AG04449 (cell line): ENCODE data around the gene TMED7.

Source experiments
- CTCF ChIA-PET: fragments of 350-600 bp; formaldehyde crosslinking; extraction: SDS; loops from one replicate; lab custom pipeline; 2021; ENCODE audit warnings: antibody characterized with exemption; lab: Yijun Ruan, JAX
- POLR2A ChIA-PET: fragments of 400-600, 350-600 bp; formaldehyde crosslinking; extraction: SDS; loops from one replicate; lab custom pipeline; 2020; ENCODE audit warnings: antibody characterized with exemption, inconsistent platforms; lab: Yijun Ruan, JAX
- DNase-seq: peaks from one replicate; pipeline ENCODE4 v3.0.0-alpha.2; 2010; ENCODE audit warnings: low read depth, low spot score
- H3K4me3 ChIP-seq: 2 replicates; pipeline ENCODE4 v1.5.1; 2011; ENCODE audit warnings: low read depth, mild to moderate bottlenecking, control low read depth, low read length
- TF ChIP-seq, protein P1 (sequence below): IDR thresholded peaks from one replicate; pipeline ENCODE4 v1.5.1; 2011; ENCODE audit warnings: mild to moderate bottlenecking, moderate library complexity, low read length, control low read depth, inconsistent platforms; ENCODE audit not compliant: insufficient read depth; ENCODE audit errors: missing control alignments

The TMED7 gene

DNA sequence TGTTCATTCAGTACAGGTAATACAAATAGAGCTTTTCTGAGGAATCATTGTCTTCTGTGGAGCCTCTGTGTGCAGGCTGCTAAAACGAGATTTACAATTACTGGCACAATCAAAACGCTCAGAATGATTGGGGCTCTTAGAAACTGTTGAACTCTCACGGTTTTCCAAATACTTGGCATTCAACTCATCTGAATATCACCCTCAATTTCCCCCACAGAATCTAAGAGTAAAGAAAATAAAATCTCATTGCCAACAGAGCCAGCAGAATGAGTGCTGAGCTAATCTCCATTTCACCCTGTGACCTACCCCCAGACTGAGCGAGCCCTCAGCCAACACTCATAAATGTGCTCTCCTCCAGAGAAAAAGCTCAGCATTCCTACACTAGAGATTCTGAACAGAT is 35.3 kb upstream of the TMED7 start:
- POLR2A ChIA-PET, result no interaction called here
- TF ChIP-seq, protein P1, sequence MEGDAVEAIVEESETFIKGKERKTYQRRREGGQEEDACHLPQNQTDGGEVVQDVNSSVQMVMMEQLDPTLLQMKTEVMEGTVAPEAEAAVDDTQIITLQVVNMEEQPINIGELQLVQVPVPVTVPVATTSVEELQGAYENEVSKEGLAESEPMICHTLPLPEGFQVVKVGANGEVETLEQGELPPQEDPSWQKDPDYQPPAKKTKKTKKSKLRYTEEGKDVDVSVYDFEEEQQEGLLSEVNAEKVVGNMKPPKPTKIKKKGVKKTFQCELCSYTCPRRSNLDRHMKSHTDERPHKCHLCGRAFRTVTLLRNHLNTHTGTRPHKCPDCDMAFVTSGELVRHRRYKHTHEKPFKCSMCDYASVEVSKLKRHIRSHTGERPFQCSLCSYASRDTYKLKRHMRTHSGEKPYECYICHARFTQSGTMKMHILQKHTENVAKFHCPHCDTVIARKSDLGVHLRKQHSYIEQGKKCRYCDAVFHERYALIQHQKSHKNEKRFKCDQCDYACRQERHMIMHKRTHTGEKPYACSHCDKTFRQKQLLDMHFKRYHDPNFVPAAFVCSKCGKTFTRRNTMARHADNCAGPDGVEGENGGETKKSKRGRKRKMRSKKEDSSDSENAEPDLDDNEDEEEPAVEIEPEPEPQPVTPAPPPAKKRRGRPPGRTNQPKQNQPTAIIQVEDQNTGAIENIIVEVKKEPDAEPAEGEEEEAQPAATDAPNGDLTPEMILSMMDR, result no peak
- no peak for DNase-seq
- no peak overlapping the region for H3K4me3 ChIP-seq
- CTCF ChIA-PET, result interaction anchor here (0.6 to 1.4 kb wide), 4 partner anchors 10 to 408 kb away, joined by 3 to 4 read pairs (median 3); no protein-coding TSS in a partner anchor

DNA sequence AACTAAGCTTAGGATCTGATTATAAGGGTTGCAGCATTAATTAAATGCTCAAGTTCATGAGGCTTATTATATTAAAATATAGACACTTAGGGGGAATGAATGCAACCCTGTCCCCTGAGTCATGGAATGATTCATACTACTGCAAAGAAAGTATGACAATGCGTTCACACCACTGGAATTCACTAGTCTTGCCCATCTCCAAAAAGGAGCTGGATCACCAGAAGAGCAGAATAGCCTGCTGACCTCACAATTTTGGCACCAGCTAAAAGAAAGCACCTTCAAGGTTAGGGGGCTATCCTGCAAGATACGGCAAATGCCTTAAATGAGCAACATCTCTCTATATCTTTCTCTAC is 32.0 kb upstream of the TMED7 start:
- ChIA-PET CTCF (interaction anchor here (0.9 to 1.4 kb wide), 2 partner anchors 8 to 15 kb away, joined by 3 read pairs; no protein-coding TSS in a partner anchor), POLR2A (interaction anchor here (0.7 kb wide), 1 partner anchor 21 kb away, joined by 3 read pairs; no protein-coding TSS in a partner anchor)
- H3K4me3 ChIP-seq, result no peak overlapping the region
- DNase-seq, result peak; percentile 38
- TF ChIP-seq, protein P1, result no peak

DNA sequence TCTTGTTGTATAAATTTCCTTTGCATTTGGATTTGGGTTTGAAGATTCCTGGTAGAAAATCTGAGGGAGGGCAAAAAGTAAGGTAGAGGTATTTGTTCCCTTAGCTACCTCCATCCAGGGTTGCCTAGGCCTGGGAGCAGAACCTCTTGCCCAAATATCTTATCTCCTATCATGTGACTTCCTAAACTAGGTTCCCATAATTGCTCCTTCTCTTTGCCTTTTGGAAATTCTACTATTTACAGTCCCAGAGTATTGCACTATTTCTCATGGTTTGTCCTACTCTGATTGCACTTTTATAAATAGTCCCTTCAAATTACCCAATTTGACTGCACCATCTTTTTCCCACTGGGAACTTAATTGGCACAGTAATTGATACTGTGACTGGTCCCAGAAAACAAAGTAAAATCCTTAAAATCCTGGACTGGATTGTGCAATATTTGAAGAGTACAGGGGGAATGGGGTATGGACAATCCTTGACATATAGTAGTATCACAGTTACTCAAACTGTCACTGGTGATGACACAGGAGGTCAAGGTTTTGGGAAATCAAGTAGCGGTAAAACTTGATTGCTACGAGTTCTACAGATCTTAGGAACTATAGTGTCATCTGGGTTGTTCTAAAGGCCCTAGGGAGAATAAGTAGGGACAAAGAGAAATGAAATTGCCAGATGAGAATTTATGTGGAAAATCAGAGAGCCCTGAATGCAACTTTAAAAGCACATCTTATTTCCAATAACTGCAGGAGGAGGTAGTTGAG is 31.5 kb upstream of the TMED7 start:
- no peak overlapping the region for H3K4me3 ChIP-seq
- ChIA-PET POLR2A (interaction anchor here (0.7 kb wide), 1 partner anchor 20 kb away, joined by 3 read pairs; no protein-coding TSS in a partner anchor), CTCF (interaction anchor here (0.9 to 1.4 kb wide), 3 partner anchors 8 to 22 kb away, joined by 3 to 5 read pairs (median 3); no protein-coding TSS in a partner anchor)
- TF ChIP-seq, protein P1, result no peak
- no peak for DNase-seq

DNA sequence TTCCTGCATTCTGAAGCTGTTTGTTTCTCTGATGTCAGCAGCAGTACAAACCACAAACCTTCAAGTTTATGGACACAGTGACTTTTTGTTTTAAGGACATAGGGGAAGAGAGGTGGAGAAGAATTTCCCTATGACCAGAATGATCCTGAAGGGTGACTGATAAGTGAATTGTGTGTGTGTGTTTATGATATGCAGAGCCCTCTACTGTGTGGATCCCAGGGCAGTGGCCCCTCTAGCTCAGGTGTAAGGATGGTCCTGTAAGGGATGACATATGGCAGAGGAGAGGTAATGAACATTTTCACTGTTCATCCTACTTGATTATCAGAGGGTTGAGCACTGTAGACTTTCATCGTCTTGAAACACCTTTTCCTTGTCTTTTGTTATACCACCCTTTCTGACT is 30.6 kb upstream of the TMED7 start:
- ChIA-PET POLR2A (no interaction called here), CTCF (interaction anchor here (0.5 to 1.4 kb wide), 2 partner anchors 21 to 176 kb away, joined by 3 to 5 read pairs; no protein-coding TSS in a partner anchor)

DNA sequence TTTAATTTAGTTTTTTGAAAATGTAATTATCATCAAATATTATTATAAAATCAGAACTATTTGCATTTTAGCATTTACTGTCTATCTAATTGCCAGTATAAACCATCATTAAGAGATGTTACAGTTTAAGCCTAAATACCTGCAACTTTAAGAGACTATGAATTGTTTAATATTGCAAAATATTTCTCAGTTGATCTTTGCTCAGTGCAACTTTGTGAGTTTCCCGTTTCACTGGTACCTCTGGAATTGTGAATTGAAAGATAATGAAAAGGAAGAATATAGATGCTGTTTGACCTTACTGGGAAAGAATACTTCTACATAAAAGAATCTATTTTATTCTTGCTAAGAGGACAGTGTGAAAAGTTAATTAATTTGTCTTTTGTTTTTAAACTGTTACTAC is 30.2 kb upstream of the TMED7 start:
- no peak overlapping the region for H3K4me3 ChIP-seq
- POLR2A ChIA-PET, result no interaction called here
- no peak for DNase-seq
- CTCF ChIA-PET, result interaction anchor here (0.5 to 1.4 kb wide), 2 partner anchors 21 to 176 kb away, joined by 3 to 5 read pairs; no protein-coding TSS in a partner anchor
- TF ChIP-seq, protein P1, result no peak

More for the DNA sequence above, 30.6 kb upstream of the TMED7 start:
- TF ChIP-seq, protein P1, result no peak
- H3K4me3 ChIP-seq, result no peak overlapping the region
- DNase-seq, result no peak

DNA sequence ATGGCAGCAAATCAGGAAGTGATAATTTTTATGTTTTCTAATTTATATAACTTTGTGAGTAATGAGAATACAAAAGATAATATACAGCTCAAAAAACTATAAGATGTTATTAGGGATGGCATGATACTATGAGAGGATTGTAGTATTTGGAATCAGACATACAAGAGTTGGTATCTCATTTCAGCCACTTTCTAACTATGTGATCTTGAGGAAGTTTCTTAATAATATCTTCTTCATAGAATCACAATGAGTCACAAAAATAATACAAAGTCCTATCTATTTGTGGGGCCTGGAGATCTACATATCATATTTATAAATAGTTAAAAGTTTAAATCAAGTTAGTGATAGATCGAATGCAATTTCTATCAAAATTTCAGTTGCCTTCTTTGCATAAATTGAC is 23.7 kb upstream of the TMED7 start:
- DNase-seq, result no peak
- H3K4me3 ChIP-seq, result no peak overlapping the region
- POLR2A ChIA-PET, result no interaction called here
- TF ChIP-seq, protein P1, result no peak
- CTCF ChIA-PET, result interaction anchor here (0.6 to 1.8 kb wide), 4 partner anchors 9 to 418 kb away, joined by 3 to 7 read pairs (median 3); no protein-coding TSS in a partner anchor
